Measurements from ENCODE around the gene ECM2. TPM values are rescaled to one million over a fixed set of nuclear protein-coding genes. Genes with fewer than 3 reads are reported as not detected.

The ECM2 gene
- total and polyA plus RNA-seq, 12 donors = 3.8 to 22.0 (median 8.3) TPM

DNA sequence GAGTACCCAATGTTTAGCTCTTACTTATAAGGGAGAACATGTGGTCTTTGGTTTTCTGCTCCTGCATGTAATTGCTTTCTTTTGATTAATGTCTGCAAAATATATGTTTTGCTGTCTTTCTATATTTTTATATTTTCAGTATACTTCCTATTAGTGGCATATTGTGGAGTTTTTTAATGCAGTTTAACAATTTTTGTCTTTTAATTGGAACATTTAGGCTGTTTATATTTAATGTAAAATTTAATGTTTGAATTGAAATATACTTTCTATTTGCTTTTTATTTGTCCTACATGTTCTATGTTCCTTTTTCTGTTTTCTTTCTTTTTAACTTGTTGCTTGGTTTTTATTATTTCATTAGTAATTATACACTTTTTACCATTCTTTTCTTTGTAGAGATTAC lies 4.9 kb downstream of the ECM2 start:
- no peak for DNase-seq
- intact Hi-C loops (cut with DNase I) = no loop called here
- TF ChIP-seq CTCF (IDR thresholded peaks at IDR 0.05) (no peak), POLR2A (IDR thresholded peaks at IDR 0.05) (no peak)
- peaks cover 0 to 6% (median 0%) of the 10 kb centered on the region in 3 donors for H3K9me3 ChIP-seq (replicated peaks in 1 of 3)
- no peaks in the 10 kb centered on the region for H3K36me3 ChIP-seq (replicated peaks in 1 of 2)
- H3K4me1 ChIP-seq (replicated peaks in 1 of 2) = peaks cover 0 to 8% of the 10 kb centered on the region in 2 donors
- no peaks in the 10 kb centered on the region for H3K27me3 ChIP-seq
- no peak overlapping the region for H3K4me3 ChIP-seq
- no peak overlapping the region for H3K27ac ChIP-seq

DNA sequence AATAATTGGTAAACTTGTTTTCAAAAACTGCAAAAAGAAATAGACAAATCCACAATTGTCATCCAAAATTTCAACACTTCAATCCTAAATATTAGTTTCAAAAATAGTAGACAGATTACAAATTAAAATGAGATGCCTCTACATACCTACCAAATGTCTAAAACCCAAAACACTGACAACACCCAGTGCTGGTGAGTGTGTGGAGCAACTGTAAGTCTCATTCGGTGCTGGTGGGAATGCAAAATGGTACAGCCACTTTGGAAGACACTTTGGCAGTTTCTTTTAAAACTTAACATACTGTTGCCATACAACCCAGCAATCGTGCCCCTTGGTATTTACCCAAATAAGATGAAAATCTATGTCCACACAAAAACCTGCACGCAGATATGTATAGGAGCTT lies 6.7 kb downstream of the ECM2 start:
- no peak for TF ChIP-seq POLR2A (IDR thresholded peaks at IDR 0.05)
- no peak for TF ChIP-seq CTCF (IDR thresholded peaks at IDR 0.05)
- Histone ChIP-seq H3K4me3 (no peak overlapping the region), H3K27ac (no peak overlapping the region), H3K9me3 (replicated peaks in 1 of 3) (peaks cover 0 to 6% (median 0%) of the 10 kb centered on the region in 3 donors), H3K27me3 (no peaks in the 10 kb centered on the region), H3K36me3 (replicated peaks in 1 of 2) (no peaks in the 10 kb centered on the region), H3K4me1 (replicated peaks in 1 of 2) (no peaks in the 10 kb centered on the region)
- 90 to 96% (median 95%) methylated on average over 3 of the region's 3 CpGs for WGBS, 4 donors
- no peak for DNase-seq
- intact Hi-C loops (cut with DNase I) = no loop called here

DNA sequence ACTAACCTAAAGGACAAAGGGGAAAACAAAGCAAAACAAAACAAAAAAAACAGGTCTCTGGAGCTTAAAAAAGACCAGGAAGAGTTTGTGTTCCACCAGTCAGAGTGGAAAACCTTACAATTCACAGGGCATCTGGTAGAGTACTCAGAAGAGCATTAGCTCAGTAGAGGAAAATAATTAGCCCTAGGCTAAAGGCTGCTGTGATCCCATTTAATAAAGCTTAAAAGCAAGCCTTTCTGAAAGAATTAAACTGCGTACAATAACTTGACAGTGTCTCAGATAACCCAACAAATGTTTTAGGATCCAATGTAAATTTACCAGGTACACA lies 7.3 kb downstream of the ECM2 start:
- DNase-seq = no peak
- no peak for TF ChIP-seq CTCF (IDR thresholded peaks at IDR 0.05)
- no peak for TF ChIP-seq POLR2A (IDR thresholded peaks at IDR 0.05)
- intact Hi-C loops (cut with DNase I) = no loop called here
- Histone ChIP-seq H3K27me3 (no peaks in the 10 kb centered on the region), H3K27ac (peak overlapping the region in 1 of 5 donors; percentile 9), H3K9me3 (replicated peaks in 1 of 3) (peaks cover 0 to 6% (median 0%) of the 10 kb centered on the region in 3 donors), H3K4me3 (no peak overlapping the region), H3K4me1 (replicated peaks in 1 of 2) (no peaks in the 10 kb centered on the region), H3K36me3 (replicated peaks in 1 of 2) (no peaks in the 10 kb centered on the region)
- WGBS, 4 donors = 82 to 96% (median 91%) methylated on average over 1 of the region's 1 CpG

- no peak for DNase-seq
- 89 to 99% (median 91%) methylated on average over 4 of the region's 4 CpGs for WGBS, 4 donors
- Histone ChIP-seq H3K9me3 (replicated peaks in 1 of 3) (peaks cover 0 to 6% (median 0%) of the 10 kb centered on the region in 3 donors), H3K27ac (peak overlapping the region in 1 of 5 donors; percentile 9), H3K36me3 (replicated peaks in 1 of 2) (no peaks in the 10 kb centered on the region), H3K4me3 (no peak overlapping the region), H3K4me1 (replicated peaks in 1 of 2) (no peaks in the 10 kb centered on the region), H3K27me3 (no peaks in the 10 kb centered on the region)
- intact Hi-C loops (cut with DNase I) = no loop called here
- no peak for TF ChIP-seq CTCF (IDR thresholded peaks at IDR 0.05)
- no peak for TF ChIP-seq POLR2A (IDR thresholded peaks at IDR 0.05)
These were observed 7.8 kb downstream of the ECM2 start for GRCh38 chr9:92527832-92528521.

Data from adrenal gland (tissue), 12 donors.